Ovary (tissue), 3 donors: ENCODE measurements around the gene PFDN4.

Experiments used
- EP300 ChIP-seq: sonication (generic); formaldehyde crosslinking; IDR thresholded peaks from one replicate; pipeline ENCODE4 v1.6.1; 2017; ENCODE audit warnings: antibody characterized with exemption
- POLR2A ChIP-seq: fragments of 450-650 bp; IDR thresholded peaks from one replicate; pipeline ENCODE4 v1.6.1; 2017; ENCODE audit warnings: antibody characterized with exemption, mild to moderate bottlenecking, moderate library complexity
- TF ChIP-seq, protein P1 (sequence below), 3 donors: fragments of 450-650 bp in 2 of 3; fragments of 200-600 bp in 1 of 3; IDR thresholded peaks; one replicate each; pipeline versions ENCODE4 v1.5.1 to v1.8.0; 2016 to 2022; ENCODE audit warnings: antibody characterized with exemption in 3 of 3, mild to moderate bottlenecking in 1 of 3
- donor health status: DM: no; HTN: no; CAD: no.

GRCh38 chr20:54161821-54162149 is 46.1 kb upstream of the PFDN4 start:
- TF ChIP-seq, protein P1, sequence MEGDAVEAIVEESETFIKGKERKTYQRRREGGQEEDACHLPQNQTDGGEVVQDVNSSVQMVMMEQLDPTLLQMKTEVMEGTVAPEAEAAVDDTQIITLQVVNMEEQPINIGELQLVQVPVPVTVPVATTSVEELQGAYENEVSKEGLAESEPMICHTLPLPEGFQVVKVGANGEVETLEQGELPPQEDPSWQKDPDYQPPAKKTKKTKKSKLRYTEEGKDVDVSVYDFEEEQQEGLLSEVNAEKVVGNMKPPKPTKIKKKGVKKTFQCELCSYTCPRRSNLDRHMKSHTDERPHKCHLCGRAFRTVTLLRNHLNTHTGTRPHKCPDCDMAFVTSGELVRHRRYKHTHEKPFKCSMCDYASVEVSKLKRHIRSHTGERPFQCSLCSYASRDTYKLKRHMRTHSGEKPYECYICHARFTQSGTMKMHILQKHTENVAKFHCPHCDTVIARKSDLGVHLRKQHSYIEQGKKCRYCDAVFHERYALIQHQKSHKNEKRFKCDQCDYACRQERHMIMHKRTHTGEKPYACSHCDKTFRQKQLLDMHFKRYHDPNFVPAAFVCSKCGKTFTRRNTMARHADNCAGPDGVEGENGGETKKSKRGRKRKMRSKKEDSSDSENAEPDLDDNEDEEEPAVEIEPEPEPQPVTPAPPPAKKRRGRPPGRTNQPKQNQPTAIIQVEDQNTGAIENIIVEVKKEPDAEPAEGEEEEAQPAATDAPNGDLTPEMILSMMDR (IDR thresholded peaks at IDR 0.05): no peak
- no peak for TF ChIP-seq POLR2A
- TF ChIP-seq EP300: no peak
